Fibroblast of villous mesenchyme (primary cell): ENCODE results near the gene SEPSECS. TPM values are rescaled to one million over a fixed set of nuclear protein-coding genes. Genes with fewer than 3 reads are reported as not detected.

Source experiments
- DNase-seq: peaks from one replicate; pipeline ENCODE4 v3.0.0-alpha.2; 2010; ENCODE audit warnings: low read depth
- H3K4me3 ChIP-seq: 2 replicates; pipeline ENCODE4 v1.5.1; 2011; ENCODE audit warnings: low read depth, mild to moderate bottlenecking, low read length
- CTCF ChIP-seq: IDR thresholded peaks from 2 replicates; pipeline ENCODE4 v1.5.1; 2012; ENCODE audit warnings: low read depth, mild to moderate bottlenecking, low read length; ENCODE audit not compliant: insufficient read depth
- total RNA-seq: library from RNA; depleted of rRNA; stranded (reverse); fragments of >200 nt; gene quantifications from 2 replicates; pipeline ENCODE4 v1.2.3, GENCODE V29; 2012

The SEPSECS gene
- total RNA-seq, 1 donor = 6.5 TPM

GRCh38 chr4:25078523-25078922 is 81.7 kb downstream of the SEPSECS start:
- no peak for TF ChIP-seq CTCF
- no peak for DNase-seq
- no peak overlapping the region for H3K4me3 ChIP-seq

- DNase-seq = no peak
- no peak for TF ChIP-seq CTCF
- no peak overlapping the region for H3K4me3 ChIP-seq
Measured at GRCh38 chr4:25076625-25077398, 83.4 kb downstream of the SEPSECS start.

- no peak for TF ChIP-seq CTCF
- DNase-seq = no peak
- H3K4me3 ChIP-seq = no peak overlapping the region
Measured at GRCh38 chr4:25075851-25076250, 84.4 kb downstream of the SEPSECS start.

- no peak for DNase-seq
- TF ChIP-seq CTCF = no peak
- no peak overlapping the region for H3K4me3 ChIP-seq
Measured at GRCh38 chr4:25075129-25075528, 85.1 kb downstream of the SEPSECS start.

GRCh38 chr4:25070545-25070944 is 89.7 kb downstream of the SEPSECS start:
- no peak for DNase-seq
- no peak for TF ChIP-seq CTCF
- H3K4me3 ChIP-seq = no peak overlapping the region

Other genes starting within 250 kb of the SEPSECS start
- 6.1 and 8.6 TPM in 2 replicates for gene CCDC149, start 247.4 kb downstream of the SEPSECS start, total RNA-seq
- gene LGI2, start 129.5 kb downstream of the SEPSECS start, total RNA-seq = not detected in 2 replicates
- gene PI4K2B, start 73.6 kb upstream of the SEPSECS start, total RNA-seq = 22.9 and 25.9 TPM in 2 replicates
- 11.0 and 15.1 TPM in 2 replicates for gene ZCCHC4, start 152.3 kb upstream of the SEPSECS start, total RNA-seq
- 25.4 and 27.6 TPM in 2 replicates for gene ANAPC4, start 216.8 kb upstream of the SEPSECS start, total RNA-seq